GM23248 (cell line): ENCODE measurements around the gene LCA5L.

Experiments used
- EZH2 ChIP-seq: fragments of 200-600 bp; sonication (generic); IDR thresholded peaks from 2 replicates; pipeline ENCODE4 v1.6.1; 2018; ENCODE audit warnings: antibody characterized with exemption, mild to moderate bottlenecking; ENCODE audit not compliant: insufficient read depth, poor library complexity, severe bottlenecking
- EZH2phosphoT487 ChIP-seq: fragments of 200-600 bp; sonication (generic); IDR thresholded peaks from 2 replicates; pipeline ENCODE4 v1.6.1; 2018; ENCODE audit warnings: antibody characterized with exemption, moderate library complexity, mild to moderate bottlenecking, low read depth; ENCODE audit not compliant: insufficient read depth

DNA sequence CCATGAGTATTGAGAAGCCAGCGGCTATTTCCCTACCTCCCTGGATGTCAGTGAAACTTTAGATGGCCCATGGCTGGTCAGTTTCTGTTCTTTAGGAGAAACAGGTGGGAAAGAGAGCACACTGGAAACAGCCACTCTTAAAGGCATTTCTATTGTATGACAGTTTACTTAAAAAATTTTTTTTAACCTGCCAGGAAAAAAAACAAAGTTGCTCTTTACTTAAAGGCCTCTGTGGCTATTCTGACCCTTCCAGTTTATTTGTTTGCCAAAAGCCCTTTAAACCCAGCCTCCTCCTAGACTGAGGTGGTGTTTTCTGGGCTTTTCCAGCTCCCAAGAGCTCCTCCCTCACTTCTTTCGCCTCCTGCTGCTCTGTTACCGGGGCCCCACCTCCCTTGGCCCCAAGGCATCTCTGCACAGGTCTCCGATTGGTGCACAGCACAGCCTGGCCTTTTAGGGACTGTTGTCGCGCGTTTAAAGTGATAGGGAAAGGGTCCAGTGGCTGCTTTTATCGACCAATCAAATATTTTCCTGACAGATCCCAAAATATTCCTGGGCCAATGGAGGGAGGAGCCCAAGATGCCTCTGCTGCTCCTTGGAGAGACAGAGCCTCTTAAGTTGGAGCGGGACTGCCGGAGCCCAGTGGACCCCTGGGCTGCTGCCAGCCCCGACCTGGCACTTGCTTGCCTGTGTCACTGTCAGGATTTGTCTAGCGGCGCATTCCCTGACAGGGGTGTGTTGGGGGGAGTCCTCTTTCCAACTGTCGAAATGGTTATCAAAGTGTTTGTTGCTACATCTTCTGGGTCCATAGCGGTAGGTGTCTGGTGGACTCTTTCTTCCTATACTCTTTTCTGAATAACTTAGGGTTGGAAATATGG lies 6.0 kb upstream of the LCA5L start, which contains the start of gene SH3BGR:
- TF ChIP-seq EZH2 (no peak), EZH2phosphoT487 (no peak)
